Spleen (tissue), 7 donors: Measurements from ENCODE around the gene KLHL41.

ENCODE experiments used
- POLR2A ChIP-seq, 3 donors: fragments of 450-650 bp; IDR thresholded peaks; one replicate each; pipeline ENCODE4 v1.5.1; 2017; ENCODE audit warnings: antibody characterized with exemption in 3 of 3, mild to moderate bottlenecking in 1 of 3
- POLR2AphosphoS5 ChIP-seq, 3 donors: sonication (generic); formaldehyde crosslinking; IDR thresholded peaks; one replicate each; pipeline ENCODE4 v1.5.1; 2017; ENCODE audit warnings: antibody characterized with exemption in 3 of 3
- TF ChIP-seq, protein P1 (sequence below), 11 experiments: fragments of 200-600 bp in 7 of 11; fragments of 450-650 bp in 4 of 11; sonication (generic) in 4 of 11; IDR thresholded peaks in 8 of 11; conservative IDR thresholded peaks in 3 of 11; 1 replicate in 7 of 11; 2 replicates in 4 of 11; pipeline versions ENCODE4 v1.4.0 to v1.8.0; 2016 to 2021; ENCODE audit warnings: antibody characterized with exemption in 11 of 11, inconsistent platforms in 4 of 11, mild to moderate bottlenecking in 1 of 11
- donor health status: DM: no; HTN: no; CAD: no; lungs with moderate emphysema.
- donor health status: DM: no; HTN: no; CAD: no.
- donor health status: DM: no; HTN: no; CAD: no.

- TF ChIP-seq POLR2AphosphoS5 (IDR thresholded peaks at IDR 0.05), result no peak
- TF ChIP-seq, protein P1, sequence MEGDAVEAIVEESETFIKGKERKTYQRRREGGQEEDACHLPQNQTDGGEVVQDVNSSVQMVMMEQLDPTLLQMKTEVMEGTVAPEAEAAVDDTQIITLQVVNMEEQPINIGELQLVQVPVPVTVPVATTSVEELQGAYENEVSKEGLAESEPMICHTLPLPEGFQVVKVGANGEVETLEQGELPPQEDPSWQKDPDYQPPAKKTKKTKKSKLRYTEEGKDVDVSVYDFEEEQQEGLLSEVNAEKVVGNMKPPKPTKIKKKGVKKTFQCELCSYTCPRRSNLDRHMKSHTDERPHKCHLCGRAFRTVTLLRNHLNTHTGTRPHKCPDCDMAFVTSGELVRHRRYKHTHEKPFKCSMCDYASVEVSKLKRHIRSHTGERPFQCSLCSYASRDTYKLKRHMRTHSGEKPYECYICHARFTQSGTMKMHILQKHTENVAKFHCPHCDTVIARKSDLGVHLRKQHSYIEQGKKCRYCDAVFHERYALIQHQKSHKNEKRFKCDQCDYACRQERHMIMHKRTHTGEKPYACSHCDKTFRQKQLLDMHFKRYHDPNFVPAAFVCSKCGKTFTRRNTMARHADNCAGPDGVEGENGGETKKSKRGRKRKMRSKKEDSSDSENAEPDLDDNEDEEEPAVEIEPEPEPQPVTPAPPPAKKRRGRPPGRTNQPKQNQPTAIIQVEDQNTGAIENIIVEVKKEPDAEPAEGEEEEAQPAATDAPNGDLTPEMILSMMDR (IDR thresholded peaks at IDR 0.05 in 8 of 11, conservative IDR thresholded peaks at IDR 0.05 in 3 of 11), result no peak
- no peak for TF ChIP-seq POLR2A (IDR thresholded peaks at IDR 0.05)
Observed at GRCh38 chr2:169571571-169571970, 62.1 kb downstream of the KLHL41 start.
